Subcutaneous abdominal adipose tissue (tissue), 5 donors: ENCODE measurements around the gene ISM1.

Experiments
- H3K27ac ChIP-seq: one replicate; pipeline ENCODE4 v1.7.0; 2013; ENCODE audit warnings: low read depth, mild to moderate bottlenecking, inconsistent platforms, low read length, moderate library complexity
- H3K27me3 ChIP-seq, 5 donors: one replicate each; pipeline ENCODE4 v1.7.0; 2013; ENCODE audit warnings: low read length in 5 of 5, inconsistent platforms in 1 of 5; ENCODE audit not compliant: control insufficient read depth in 5 of 5, insufficient read depth in 4 of 5
- H3K36me3 ChIP-seq, 5 donors: one replicate each; pipeline ENCODE4 v1.7.0; 2013; ENCODE audit warnings: low read length in 5 of 5; ENCODE audit not compliant: control insufficient read depth in 5 of 5, insufficient read depth in 5 of 5
- H3K4me1 ChIP-seq, 5 donors: one replicate each; pipeline ENCODE4 v1.7.0; 2013; ENCODE audit warnings: low read length in 5 of 5, mild to moderate bottlenecking in 3 of 5, moderate library complexity in 1 of 5; ENCODE audit not compliant: control insufficient read depth in 5 of 5, insufficient read depth in 5 of 5
- H3K4me3 ChIP-seq, 5 donors: one replicate each; pipeline ENCODE4 v1.7.0; 2013; ENCODE audit warnings: low read length in 5 of 5, low read depth in 1 of 5
- H3K9ac ChIP-seq, 5 donors: one replicate each; pipeline ENCODE4 v1.7.0; 2013; ENCODE audit warnings: low read length in 5 of 5, mild to moderate bottlenecking in 4 of 5, moderate library complexity in 3 of 5
- H3K9me3 ChIP-seq, 5 donors: one replicate each; pipeline ENCODE4 v1.7.0; 2013; ENCODE audit warnings: low read length in 5 of 5; ENCODE audit not compliant: control insufficient read depth in 5 of 5
- donor health status: healthy.
- donor health status: healthy.
- donor health status: healthy.
- donor health status: healthy.
- donor health status: healthy.

Gene ISM1

DNA sequence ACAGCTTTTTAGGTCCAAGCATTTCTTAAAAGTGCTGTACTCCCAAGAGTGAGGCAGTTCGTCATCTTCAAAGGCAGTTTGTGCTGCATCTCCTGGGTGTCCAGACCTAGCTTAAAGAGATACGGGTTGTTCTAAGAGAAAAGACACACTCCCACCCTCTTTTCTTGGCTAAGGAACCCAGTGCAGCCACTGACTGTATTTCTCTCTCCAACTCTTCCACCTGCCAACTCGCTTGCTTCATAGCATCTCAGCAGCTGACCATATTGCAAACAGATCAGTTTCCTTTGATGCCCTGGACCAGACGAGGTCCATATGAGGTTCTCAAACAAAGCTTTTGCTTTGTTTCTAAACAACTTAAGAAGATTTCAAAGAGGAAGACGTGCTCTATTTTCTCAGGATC lies 101.1 kb downstream of the ISM1 start:
- H3K4me3 ChIP-seq: no peak overlapping the region
- H3K4me1 ChIP-seq: peaks cover 0 to 5% (median 0%) of the 10 kb centered on the region in 5 donors
- H3K27ac ChIP-seq: no peak overlapping the region
- no peak overlapping the region for H3K9ac ChIP-seq
- no peaks in the 10 kb centered on the region for H3K36me3 ChIP-seq
- H3K9me3 ChIP-seq: peaks cover 0 to 4% (median 0%) of the 10 kb centered on the region in 5 donors
- peaks cover 0 to 7% (median 0%) of the 10 kb centered on the region in 5 donors for H3K27me3 ChIP-seq

DNA sequence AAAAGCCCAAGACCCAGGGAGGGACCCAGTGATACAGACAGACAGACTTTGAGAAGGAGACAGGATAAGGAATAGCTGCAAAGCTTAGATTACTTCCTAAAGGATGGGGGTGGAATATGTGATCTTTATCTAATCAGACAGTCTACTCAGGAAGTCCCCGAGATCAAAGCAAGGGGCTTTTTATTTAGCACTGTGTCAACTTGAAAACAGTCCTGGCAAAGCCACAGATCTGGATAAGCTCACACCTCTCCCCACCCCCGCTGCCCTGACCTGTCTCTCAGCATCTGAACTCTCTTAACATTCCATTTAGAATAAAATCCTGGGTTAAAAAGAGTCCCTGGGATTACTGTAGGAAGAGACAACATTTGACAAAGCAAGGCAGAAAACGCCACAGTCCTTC lies 101.5 kb downstream of the ISM1 start:
- Histone ChIP-seq H3K9me3 (peaks cover 0 to under 1% (median 0%) of the 10 kb centered on the region in 5 donors), H3K9ac (no peak overlapping the region), H3K4me1 (peaks cover 0 to 5% (median 0%) of the 10 kb centered on the region in 5 donors), H3K36me3 (no peaks in the 10 kb centered on the region), H3K4me3 (no peak overlapping the region), H3K27ac (no peak overlapping the region), H3K27me3 (peaks cover 0 to 7% (median 0%) of the 10 kb centered on the region in 5 donors)

DNA sequence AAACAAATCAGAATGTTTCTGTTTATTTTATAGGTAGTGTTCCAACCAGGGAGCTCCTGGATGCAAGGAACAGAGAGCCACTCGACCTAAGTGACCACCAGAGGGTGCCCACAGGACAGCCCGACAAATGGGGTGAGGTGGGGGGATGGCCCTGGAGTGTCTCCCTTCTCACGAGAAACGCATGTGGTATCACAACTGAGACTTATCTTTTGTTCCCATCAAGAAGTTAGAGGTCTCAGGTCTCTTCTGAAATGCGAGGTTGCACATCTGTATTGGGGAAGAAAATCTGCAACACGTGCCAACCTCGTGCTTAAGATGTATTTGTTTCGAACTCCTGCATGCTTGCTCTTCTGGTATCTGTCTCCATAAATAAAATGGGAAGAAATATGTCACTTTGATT lies 104.0 kb downstream of the ISM1 start:
- Histone ChIP-seq H3K36me3 (no peaks in the 10 kb centered on the region), H3K4me3 (no peak overlapping the region), H3K4me1 (peaks cover 0 to 5% (median 0%) of the 10 kb centered on the region in 5 donors), H3K27me3 (peaks cover 0 to 7% (median 0%) of the 10 kb centered on the region in 5 donors), H3K9me3 (peaks cover 0 to 4% (median 0%) of the 10 kb centered on the region in 5 donors), H3K27ac (no peak overlapping the region), H3K9ac (no peak overlapping the region)

DNA sequence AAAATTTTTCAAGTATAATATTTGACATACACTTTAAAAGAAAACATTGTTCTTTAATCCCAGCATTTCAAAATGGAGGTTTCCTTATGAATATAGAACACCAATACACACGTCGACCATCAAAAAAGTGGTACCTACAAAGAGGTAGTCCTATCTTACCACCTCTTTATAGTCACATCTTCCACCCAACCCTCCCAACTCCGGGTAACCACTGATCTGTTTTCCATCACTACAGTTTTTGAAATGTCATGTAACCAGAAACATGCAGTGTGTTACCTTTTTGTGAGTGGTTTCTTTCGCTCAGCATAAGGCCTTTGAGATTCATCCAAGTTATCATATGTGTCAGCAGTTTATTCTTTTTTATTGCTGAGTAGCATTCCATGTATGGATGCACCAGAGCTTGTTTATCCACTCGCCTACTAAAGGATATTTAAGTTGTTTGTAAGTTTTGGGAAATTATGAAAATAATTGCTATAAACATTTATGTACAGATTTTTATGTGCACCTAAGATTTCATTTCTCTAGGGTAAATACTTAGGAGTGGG lies 104.8 kb downstream of the ISM1 start:
- H3K27ac ChIP-seq: no peak overlapping the region
- H3K9me3 ChIP-seq: peaks cover 0 to 4% (median 0%) of the 10 kb centered on the region in 5 donors
- no peaks in the 10 kb centered on the region for H3K36me3 ChIP-seq
- H3K9ac ChIP-seq: no peak overlapping the region
- peaks cover 0 to 7% (median 0%) of the 10 kb centered on the region in 5 donors for H3K27me3 ChIP-seq
- peaks cover 0 to 5% (median 0%) of the 10 kb centered on the region in 5 donors for H3K4me1 ChIP-seq
- no peak overlapping the region for H3K4me3 ChIP-seq

DNA sequence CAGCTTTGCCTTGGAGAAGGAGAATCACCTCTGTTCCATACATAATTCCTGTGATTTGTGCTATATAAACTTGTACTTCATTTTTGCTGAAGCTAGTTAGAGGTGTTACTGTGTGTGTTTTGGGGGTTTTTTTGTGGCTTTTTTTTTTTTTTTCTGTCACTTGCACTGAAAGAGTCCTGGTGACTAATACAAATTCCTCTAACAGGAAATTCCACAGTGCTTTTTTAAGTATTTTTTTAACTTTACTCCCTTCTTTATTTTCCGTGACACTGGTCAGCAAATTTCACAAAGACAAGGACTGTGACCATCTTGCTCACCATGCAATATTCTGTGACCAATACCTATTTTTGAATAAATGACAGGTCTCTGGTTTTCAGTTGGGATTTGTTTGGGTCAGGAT lies 110.5 kb downstream of the ISM1 start:
- Histone ChIP-seq H3K4me1 (no peaks in the 10 kb centered on the region), H3K9ac (no peak overlapping the region), H3K4me3 (no peak overlapping the region), H3K36me3 (no peaks in the 10 kb centered on the region), H3K27ac (no peak overlapping the region), H3K9me3 (peaks cover 0 to 4% (median 0%) of the 10 kb centered on the region in 5 donors), H3K27me3 (no peaks in the 10 kb centered on the region)

DNA sequence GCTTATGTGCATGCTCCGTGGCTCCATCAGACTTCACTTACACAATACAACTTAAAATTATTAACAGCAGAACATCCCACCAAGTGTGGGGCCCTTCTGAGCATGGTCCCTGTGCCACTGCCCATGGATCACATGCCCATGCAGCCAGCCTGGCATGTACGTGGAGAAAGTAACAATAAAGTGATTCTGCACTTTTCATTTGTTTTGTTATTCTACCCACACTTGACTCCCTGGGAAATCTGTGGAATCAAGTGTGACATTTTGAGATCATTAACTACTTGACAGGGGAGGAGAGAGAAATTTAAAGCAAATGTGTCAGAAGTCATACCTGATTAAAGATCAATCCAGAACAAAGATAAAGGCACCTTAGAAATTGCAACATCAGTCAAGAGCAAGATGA lies 112.0 kb downstream of the ISM1 start:
- H3K36me3 ChIP-seq: no peaks in the 10 kb centered on the region
- H3K27me3 ChIP-seq: no peaks in the 10 kb centered on the region
- H3K27ac ChIP-seq: no peak overlapping the region

DNA sequence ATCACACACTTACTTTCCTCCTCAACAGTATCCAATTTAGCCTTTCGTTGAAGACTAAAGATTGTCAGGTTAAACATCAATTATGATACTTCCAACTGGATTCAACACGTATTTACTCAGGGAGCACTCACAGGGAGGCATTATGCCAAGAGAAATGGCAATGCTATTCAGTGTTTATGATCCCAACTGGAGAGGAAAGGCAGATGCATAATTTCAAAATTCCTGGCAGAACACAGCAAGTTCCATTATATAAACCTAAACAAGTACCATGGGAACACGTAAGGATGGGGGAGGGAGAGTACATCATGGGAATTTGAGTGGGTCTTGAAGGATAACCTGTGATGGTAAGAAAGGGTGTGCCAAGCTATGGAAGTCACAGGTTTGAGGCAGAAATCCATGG lies 112.7 kb downstream of the ISM1 start:
- no peak overlapping the region for H3K9ac ChIP-seq
- no peak overlapping the region for H3K4me3 ChIP-seq
- H3K27me3 ChIP-seq: no peaks in the 10 kb centered on the region
- H3K4me1 ChIP-seq: no peaks in the 10 kb centered on the region
- no peaks in the 10 kb centered on the region for H3K9me3 ChIP-seq
- H3K27ac ChIP-seq: no peak overlapping the region
- H3K36me3 ChIP-seq: no peaks in the 10 kb centered on the region

More for the DNA sequence above, 112.0 kb downstream of the ISM1 start:
- H3K9ac ChIP-seq: no peak overlapping the region
- no peak overlapping the region for H3K4me3 ChIP-seq
- H3K4me1 ChIP-seq: no peaks in the 10 kb centered on the region
- H3K9me3 ChIP-seq: peaks cover 0 to 4% (median 0%) of the 10 kb centered on the region in 5 donors

DNA sequence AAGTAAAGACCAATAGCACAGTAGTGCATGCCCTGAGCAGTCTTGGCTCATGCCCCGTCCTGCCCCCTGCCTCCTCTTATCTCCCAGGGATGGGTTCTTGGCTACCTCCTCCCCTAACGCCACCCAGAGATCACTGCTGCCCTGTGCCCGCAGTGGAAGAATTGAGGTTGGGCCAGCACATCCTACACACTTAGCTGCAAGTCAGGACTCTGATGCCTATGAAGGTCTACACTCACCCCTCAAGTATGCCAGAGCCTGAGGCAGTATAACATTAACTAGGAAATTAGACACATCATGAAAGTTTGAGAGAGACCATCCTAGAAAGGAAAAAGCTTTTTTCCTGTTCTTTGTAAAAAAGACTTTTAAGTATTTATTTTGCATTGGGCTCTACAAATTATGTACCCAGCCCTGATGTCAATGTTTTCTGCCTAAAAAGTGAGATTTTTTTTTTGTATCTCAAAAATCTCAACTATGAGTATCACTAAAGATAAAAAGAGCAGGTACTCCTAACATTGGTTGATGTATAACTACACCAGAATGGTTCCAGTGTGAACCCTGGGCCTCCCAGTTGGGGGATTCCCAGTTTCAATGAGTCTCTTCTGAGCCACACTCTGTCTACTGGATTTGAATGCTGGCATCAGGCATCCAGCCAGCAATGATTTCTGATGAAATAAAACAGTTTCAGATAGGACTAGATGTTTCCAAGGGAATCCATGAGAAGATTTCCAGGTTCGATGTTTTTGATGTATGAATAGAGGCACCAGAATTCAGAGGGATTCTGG lies 115.4 kb downstream of the ISM1 start:
- no peaks in the 10 kb centered on the region for H3K4me1 ChIP-seq
- no peak overlapping the region for H3K4me3 ChIP-seq
- no peaks in the 10 kb centered on the region for H3K27me3 ChIP-seq
- no peaks in the 10 kb centered on the region for H3K9me3 ChIP-seq
- no peak overlapping the region for H3K27ac ChIP-seq
- H3K9ac ChIP-seq: no peak overlapping the region
- H3K36me3 ChIP-seq: no peaks in the 10 kb centered on the region

DNA sequence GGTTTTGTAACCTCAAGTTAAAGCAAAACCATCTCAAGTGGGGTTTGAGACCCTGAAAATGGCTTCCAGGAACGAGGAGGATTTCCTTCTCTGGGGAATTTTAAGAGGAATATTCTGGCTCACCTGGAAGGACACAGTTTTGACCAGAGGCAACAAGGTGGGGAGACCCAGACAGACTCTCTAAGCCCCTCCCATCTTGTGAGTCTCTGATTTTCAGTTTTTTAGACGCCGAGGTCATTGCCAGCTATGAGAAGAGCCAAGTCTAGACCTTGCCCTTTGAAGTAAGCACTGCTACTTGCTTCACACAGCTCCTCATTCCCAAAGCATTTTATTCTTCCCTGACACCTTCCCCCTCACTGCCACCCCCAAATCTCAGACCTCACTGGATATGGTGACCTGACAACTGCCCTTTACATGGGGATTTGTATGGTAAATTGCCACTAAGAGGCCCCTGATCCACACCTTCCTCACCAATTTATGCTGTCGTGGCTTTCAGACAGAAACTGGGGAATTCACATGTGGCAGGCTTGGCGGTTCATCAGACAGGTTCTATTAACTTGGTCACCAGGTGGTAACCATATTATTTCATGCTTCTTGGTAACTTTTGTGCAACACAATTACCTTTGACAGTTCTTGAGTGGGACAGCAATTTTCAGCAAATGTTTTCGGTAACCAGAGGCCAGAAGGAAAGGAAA lies 116.2 kb downstream of the ISM1 start:
- no peak overlapping the region for H3K9ac ChIP-seq
- no peaks in the 10 kb centered on the region for H3K4me1 ChIP-seq
- no peak overlapping the region for H3K4me3 ChIP-seq
- no peaks in the 10 kb centered on the region for H3K27me3 ChIP-seq
- no peaks in the 10 kb centered on the region for H3K9me3 ChIP-seq
- no peaks in the 10 kb centered on the region for H3K36me3 ChIP-seq
- no peak overlapping the region for H3K27ac ChIP-seq

DNA sequence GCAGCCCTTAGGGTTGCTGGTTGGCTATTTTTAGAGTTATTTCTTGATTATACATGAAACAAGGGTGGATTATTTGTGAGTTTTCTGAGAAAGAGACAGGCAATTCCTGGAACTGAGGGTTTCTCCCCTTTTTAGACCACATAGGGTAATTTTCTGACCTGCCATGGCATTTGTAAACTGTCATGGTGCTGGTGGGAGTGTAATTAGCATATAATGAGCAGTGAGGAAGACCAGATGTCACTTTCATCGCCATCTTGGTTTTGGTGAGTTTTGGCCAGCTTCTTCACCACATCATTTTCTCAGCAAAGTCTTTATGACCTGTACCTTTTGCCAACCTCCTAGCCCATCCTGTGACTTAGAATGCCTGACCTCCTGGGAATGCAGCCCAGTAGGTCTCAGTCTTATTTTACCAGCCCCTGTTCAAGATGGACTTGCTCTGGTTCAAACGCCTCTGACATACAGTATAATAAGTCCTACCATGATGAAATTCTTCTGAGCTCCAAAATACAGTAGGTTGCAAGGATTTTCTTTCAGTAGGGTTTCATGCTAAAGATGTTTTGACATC lies 117.1 kb downstream of the ISM1 start:
- Histone ChIP-seq H3K27me3 (no peaks in the 10 kb centered on the region), H3K27ac (no peak overlapping the region), H3K4me3 (no peak overlapping the region), H3K9ac (no peak overlapping the region), H3K9me3 (no peaks in the 10 kb centered on the region), H3K4me1 (no peaks in the 10 kb centered on the region), H3K36me3 (no peaks in the 10 kb centered on the region)
